ENCODE measurements around the gene RNF212B.

DNA sequence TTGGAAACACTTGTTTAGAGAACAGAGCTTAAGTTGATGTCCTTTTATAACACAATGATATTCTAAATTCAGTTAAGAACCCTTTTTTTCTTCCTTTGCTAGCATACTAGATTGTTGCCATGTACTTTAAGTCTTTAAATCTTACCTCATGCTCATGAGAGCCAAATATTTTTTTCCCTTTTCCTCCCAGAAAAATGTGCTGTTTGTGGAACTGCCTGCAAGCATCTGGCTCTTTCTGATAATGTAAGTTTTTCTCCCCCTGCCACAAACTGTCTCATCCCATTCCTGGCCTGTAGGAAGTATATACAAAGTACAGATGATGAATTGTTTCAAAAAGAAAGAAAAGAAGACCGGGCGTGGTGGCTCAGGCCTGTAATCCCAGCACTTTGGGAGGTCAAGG is 5.3 kb downstream of the RNF212B start:
- TF ChIP-seq FOXM1 (CRISPR knock-in tag; IDR thresholded peaks at IDR 0.05) (no peak), SRF (IDR thresholded peaks at IDR 0.05; ENCODE audit: low read depth, low read length) (no peak)

Measured in HepG2 (cell line).